AML-193 (cell line): ENCODE data around the gene ASB14.

ENCODE experiments used
- DNase-seq, 2 experiments: peaks; one replicate each; lab custom pipeline; 2025; lab: John Stamatoyannopoulos, UW

The ASB14 gene

GRCh38 chr3:57261119-57261518, 31.4 kb downstream of the ASB14 start:
- no peak for DNase-seq

GRCh38 chr3:57257678-57258077, 34.8 kb downstream of the ASB14 start:
- DNase-seq: no peak

- no peak for DNase-seq
Measured at GRCh38 chr3:57256844-57257243, 35.6 kb downstream of the ASB14 start.

- no peak for DNase-seq
Measured at GRCh38 chr3:57252404-57252803, 40.1 kb downstream of the ASB14 start.

- DNase-seq: no peak
Measured at GRCh38 chr3:57244946-57245345, 47.5 kb downstream of the ASB14 start.

- no peak for DNase-seq
Measured at GRCh38 chr3:57234613-57235575, 57.6 kb downstream of the ASB14 start.

GRCh38 chr3:57233799-57234198, 58.7 kb downstream of the ASB14 start:
- DNase-seq: no peak

GRCh38 chr3:57230006-57230405, 62.5 kb downstream of the ASB14 start:
- no peak for DNase-seq

- DNase-seq: peak; percentile 42 to 46
Measured at GRCh38 chr3:57227930-57228751, 64.3 kb downstream of the ASB14 start.

- DNase-seq: peak; percentile 90 to 93
Measured at GRCh38 chr3:57227204-57227929, 65.1 kb downstream of the ASB14 start, which contains the start of gene APPL1. APPL1 (plus strand) TSS chr3:57227729; CDS start chr3:57227884, 155 bp downstream.

- DNase-seq: peak; percentile 69
Measured at GRCh38 chr3:57226176-57226575, 66.3 kb downstream of the ASB14 start.

- no peak for DNase-seq
Measured at GRCh38 chr3:57224856-57225255, 67.6 kb downstream of the ASB14 start.

GRCh38 chr3:57221883-57222282, 70.6 kb downstream of the ASB14 start:
- no peak for DNase-seq
